HT1080 (cell line): ENCODE measurements around the gene TRAK1. TPM values are rescaled to one million over a fixed set of nuclear protein-coding genes. Genes with fewer than 3 reads are reported as not detected.
A peak's percentile ranks its signal among the peaks of the same experiment; 100 is the strongest.

Experiments used
- DNase-seq: peaks from one replicate; pipeline ENCODE4 v3.0.0-alpha.2; 2015; ENCODE audit warnings: low read depth
- total RNA-seq: library from RNA; depleted of rRNA; stranded (reverse); fragments of >200 nt; shearing (Covaris generic); gene quantifications from 2 replicates; pipeline ENCODE4 v1.2.3, GENCODE V29; 2014

The TRAK1 gene
- total RNA-seq, 1 experiment from 2014 or later, result 29.4 TPM

DNA sequence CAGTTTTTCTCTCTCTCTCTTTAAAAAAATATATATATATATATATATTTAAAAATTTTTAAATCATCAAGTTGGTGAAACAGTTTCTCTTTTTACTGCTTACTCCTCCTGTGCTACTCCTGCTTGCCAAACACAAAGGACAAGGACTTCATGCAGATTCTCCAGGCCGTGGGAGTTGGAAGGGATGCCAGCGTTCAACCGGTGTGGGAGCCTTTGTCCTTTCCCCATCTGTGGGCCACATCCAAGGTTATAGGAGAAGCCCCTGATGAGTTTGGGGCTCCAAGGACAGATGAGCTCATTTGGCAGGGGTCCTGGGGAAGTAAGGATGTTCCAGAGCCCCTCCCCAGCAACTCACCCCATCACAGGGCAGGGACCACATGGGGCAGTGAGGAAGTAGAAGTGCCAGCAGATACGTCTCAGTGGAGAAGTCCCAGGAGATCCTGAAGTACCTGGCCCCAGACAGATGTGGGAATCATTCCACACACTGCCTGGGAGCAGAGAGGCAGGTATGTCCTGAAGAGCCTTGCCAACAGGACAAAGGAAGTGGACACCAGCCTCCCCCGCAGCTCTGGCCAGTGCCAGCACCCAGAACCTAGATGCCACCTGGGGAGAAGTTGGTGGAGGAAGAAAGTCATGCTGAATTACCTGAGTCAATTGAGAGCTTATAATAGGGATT, 138.2 kb downstream of the TRAK1 start:
- DNase-seq, result no peak

DNA sequence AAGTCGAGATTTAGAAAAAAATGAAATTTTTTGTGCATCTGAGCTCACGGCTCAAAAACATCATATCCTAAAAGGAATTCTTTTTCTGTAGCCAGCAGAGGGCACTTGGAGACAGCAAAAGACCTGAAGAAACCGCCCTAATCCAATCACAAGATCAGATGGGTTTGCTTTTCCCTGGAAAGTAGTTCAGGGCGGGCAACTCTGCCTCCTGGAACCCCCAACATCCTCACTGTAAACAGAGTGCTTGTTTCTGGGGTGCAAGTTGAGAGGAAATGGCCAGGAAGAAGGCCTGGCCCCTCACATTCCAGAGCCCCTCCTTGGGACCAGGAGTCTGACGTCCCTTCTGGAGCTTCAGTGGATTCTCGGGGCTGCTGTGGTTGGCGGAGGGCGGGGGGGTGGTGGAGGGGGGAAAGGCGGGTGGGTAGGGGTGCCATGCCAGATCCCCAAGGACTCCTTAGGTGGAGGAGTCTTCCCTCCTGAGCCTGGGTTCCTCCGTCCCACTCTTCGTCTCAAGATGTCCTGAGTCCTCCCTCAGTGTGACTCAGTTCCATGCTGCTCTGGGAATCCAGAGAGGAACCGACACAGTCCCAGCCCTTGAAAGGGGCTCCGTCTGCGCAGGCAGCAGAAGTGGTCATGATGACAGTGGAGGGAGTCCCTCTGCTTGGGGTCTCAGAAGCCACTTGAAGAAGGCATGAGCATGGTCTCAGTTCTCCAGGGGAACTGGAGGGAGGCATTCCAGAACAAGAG, 139.0 kb downstream of the TRAK1 start:
- peak; percentile 66 for DNase-seq

DNA sequence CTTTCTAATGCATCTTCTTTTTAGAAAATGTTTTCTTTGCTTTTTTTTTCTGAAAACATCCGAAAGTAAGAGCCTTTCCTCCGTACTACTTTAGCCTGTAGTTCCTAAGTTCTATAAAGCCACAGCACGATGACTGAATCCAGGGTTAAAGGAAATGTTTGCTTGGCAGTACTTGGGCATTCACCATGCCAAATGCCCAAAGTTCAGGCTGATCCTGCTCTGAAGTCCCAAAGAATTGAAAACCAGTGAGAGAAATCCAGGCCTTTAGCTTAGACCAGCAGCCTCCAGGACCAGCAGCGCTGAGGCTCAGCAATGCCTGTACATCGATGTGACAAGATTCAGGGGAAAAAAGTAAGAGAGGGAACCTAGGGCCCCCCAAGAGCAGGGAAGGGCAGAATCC, 139.7 kb downstream of the TRAK1 start:
- DNase-seq, result no peak

DNA sequence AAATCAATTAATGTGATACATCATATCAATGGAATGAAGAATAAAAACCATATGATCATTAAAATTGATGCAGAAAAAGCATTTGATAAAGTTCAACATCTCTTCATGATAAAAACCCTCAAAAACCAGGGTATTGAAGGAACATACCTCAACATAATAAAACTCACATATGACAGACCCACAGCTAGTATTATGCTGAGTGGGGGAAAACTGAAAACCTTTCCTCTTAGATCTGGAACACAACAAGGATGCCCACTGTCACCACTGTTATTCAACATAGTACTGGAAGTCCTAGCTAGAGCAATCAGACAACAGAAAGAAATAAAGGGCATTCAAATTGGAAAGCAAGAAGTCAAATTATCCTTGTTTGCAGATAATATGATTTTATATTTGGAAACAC, 144.4 kb downstream of the TRAK1 start:
- DNase-seq, result no peak

DNA sequence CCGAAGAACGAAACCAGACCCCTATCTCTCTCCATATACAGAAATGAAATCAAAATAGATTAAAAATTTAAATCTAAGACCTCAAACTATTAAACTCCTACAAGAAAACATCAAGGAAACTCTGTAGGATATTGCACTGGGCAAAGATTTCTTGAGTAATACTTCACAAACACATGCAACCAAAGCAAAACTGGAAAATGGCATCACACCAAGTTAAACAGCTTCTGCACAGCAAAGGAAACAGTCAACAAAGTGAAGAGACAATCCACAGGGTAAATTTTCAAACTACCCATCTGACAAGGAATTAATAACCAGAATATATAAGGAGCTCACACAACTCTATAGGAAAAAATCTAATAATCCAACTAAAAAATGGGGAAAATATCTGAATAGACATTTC, 145.5 kb downstream of the TRAK1 start:
- DNase-seq, result no peak

DNA sequence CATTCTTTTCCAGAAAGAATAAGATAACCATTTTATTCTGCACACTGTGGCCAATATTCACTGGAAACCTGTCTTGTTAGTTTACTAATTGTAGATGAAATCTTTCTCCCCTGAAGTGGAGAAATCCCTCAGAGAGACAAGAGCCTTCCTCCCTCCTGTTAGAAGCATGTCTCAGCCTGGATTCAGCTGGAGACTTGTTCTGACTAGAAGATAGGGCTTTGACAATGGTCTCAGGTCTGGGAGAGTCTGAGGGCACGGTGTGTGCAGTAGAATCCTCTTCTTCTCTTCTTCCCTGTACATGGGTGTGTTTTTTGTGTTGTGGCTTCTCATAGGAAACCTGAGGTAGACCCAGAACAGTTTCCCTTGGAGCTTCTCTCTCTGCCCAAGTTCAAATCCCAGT, 154.9 kb downstream of the TRAK1 start:
- no peak for DNase-seq

DNA sequence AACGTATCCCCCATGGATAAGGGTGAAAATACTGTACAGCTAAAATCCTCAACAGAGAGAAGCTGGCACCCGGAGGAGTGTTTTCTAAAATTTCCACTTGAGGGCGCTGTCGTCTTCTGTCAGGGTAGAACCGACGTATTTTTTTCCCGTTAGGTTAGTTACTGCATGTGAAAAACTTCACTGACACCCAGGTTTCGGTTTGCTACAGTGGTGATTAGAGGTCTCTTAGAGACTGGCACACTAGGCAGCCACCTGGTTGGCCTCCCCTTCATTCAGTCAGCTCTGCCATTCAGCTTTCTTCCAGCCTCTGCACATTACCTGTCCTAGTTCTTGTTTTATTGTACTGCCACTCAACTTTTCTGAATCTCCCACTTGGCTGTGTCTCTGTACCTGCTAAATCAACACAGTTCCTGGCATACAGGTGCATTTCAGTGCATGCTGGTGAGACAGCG, 156.4 kb downstream of the TRAK1 start:
- DNase-seq, result peak; percentile 62

DNA sequence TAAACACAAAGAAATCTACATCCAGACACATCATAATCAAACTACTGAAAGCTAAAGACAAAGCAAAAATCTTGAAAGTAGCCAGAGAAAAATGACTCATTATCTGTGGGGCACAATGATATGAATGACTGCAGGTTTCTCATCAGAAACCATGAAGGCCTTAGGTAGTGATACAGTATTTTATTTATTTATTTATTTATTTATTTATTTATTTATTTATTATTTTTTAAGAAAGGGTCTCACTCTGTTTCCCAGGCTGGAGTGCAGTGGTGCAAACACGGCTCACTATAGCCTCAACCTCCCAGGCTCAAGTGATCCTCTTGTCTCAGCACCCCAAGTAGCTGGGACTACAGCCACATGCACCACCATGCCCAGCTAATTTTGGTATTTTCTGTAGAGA, 159.6 kb downstream of the TRAK1 start:
- DNase-seq, result no peak

DNA sequence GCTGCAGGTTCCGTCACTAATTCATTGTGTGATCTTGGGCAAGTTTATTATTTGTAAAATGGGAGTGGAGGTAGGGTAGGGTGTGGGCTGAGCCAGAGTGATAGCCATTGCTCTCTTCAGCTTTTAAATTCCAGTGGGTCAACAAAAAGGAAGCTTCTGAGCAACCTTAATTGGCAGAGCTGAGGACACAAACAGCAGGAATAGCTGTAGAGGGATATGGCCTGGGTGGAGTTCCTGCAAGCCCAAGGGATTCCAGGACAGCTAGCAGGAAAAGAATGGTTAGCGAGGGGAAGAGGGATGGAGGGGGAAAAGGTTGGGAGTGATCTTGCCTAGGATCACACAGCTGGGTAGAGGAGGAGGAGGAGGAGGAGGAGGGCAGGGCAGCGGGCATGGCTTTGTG, 163.4 kb downstream of the TRAK1 start:
- peak; percentile 12 for DNase-seq

DNA sequence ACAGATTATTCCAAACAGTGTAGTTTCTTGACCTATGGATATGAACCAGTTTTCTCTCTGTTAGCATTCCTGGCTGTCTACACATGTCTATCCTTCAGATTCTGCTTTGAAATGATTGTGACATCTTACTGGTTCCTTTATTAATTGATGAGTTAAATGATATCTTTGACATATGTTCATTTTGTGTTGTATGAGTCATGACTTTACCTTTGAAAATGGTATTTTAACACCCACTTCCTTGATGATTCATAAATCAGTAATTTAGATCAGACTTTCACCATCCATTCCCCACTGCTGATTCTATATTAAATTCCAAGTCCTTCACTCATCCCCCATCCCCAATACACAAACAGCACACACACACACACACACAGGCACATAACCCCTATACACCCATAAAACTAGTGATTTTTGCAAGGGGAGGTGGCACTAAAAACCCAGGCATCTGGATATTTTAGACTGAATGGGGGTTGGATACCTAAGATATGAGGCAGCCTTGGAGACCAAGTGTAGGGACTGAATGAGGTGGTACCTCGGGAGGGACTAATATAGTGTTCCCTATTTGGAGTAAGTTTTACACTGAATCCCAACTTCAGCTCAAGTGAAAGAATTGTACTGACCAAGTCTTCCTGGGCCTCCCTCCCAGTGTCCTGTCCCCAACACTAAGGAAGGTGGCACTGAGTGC, 165.1 kb downstream of the TRAK1 start:
- DNase-seq, result peak; percentile 89

DNA sequence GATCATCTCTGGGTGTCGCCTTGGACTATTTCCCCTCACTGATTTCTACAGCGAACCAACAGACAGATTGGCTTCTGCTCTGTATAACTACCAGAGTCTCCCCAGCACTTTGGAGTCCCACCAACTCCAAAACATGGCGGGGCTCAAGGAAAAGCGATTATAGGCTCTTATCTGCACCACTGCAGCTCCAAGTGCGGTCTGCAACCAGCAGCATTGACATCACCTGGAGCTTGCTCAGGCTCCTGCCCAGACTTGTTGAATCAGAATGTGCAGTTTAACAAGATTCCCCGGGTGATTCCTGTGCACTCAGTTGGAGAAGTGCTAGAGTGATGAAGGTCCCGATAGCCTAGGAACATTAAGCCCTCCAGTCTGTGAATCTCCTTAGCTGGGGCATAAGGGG, 165.8 kb downstream of the TRAK1 start:
- DNase-seq, result no peak

DNA sequence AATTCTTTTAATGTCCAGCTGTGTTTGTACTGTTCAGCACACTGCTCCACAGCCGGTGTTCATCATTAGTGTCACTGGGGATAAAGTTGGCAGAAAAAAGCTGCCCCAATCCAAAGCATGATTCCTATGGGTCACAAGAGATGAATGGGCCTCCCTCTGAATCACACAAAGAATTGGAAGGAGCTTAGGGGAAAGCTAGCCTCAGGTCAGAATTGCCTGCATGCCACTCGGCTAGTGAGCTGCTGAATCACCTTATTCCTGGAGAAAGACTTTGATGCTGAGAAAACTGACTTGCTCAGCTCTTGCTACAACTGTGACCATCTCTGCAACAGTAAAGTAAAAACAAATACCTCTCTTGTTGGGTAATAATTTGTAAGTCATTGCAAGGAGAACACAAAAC, 171.4 kb downstream of the TRAK1 start:
- peak; percentile 60 for DNase-seq

DNA sequence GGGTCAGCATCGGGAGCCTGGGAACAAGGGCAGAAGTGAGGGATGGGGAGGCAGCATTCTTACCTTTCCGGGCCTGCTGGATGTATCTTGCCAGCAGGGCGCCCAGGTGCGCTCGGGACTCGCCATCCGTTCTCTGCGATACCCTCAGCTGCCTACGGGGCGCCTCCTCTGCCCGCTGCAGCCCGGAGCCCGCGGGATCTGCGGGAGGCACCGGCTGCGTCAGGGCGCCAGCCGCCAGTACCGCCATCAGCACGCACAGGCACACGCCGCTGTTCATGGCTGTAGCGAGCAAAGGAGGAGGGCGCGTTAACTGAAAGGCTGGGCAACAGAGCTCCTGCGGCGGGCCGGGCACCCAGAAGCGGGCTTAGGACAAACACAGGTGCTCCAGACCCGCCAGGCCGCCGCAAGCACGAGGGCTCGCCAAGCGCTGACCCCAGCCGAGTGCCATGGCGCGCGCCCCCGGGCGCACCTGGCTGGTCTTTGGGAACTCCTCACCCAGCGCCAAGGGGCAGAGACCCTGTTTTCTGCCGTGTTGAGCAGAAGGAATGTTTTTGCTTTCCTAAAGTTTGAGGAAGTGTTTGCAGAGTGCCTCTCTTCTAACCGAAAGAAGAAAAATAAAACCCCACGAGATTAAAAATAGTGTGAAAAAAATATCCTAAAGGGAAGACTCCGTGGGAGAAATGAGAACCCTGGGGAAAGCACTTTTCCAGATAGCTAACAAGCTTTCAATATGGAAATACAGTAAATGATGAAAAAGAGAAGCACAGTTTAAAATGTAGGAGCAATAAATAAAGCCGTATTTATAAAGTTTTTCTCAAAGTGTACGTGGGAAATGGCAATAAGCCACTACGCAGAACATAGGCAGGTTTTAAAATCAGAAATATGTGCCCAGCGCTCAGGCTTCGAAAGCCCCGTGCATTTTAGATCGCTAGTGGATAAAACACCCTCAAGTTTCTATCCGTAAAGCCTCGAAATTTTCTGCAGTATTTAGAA, 172.5 kb downstream of the TRAK1 start:
- DNase-seq, result no peak

DNA sequence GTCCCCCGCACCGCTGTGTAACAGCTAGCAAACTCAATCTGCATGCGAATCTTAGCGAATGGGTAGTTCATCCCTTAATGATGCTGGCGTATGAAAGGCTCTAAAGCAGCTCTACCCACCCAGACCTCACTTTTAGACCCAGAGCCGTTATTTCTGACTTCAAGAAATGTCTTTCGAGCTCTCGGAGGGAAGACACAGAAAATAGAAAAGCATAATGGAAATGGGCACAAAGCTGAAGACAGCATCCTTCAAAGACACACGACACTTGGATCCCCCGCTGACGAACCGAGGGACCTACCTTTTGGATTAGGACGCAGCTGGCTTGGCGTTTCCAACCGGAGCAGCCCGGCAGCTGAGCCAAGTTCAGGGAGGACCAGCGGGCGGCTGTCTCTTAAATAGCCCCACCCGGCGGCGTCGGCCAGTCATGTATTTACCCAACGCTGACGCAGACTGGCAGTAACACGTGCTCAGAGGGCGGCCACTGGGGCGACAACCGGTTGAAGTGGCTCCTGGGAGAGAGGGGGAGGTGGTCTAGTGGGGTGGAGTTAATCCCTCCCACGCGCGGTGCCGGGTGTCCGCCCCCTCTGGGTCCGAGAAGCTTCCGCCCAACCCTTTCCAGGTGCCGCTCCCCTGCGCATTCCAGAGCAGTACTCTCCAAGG, 173.4 kb downstream of the TRAK1 start:
- peak; percentile 11 for DNase-seq

DNA sequence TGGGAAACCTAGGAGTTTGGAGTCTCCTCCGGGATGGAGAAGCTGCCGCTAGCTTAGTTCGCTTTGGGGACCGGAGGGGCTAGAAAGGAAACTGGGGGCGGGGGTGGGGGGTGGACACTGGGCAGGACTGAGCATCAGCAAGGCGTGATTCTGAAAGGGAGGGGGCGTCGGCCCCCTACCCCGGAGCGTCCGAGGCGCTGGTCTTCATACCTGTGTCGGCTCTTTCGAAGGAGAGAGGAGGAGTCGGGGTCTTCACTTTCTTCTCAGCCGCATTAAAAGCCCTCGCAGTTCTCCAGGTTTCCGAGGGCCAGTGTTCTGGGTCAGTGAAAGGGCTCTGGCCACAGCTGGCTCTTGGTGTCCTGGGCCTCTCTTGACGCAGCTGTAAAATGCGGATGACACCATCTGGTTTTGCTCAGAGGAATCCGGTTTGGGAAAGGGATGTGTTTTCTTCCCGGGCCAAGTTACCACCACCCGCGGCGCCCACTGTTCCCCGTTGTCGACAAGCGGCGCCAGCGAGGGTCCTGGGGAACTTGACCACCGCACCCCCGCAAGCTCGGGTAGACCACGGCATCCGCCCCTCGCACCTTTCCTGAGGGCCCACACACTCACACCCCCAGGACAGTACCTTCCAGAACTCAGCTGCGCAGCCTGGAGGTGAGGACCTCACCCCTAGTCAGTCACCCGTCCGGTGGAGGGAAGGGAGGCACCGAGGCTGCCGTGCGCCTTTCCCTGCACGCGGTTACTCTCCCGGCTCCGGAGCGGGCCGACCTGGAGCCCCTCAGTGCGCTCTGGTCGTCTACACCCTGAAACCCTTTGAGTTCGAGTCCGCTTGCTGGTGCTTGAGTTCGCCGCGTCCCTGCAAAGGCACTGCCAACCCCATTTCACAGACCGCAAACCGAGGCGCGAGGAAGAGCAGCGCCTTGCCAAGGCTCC, 174.2 kb downstream of the TRAK1 start:
- no peak for DNase-seq

DNA sequence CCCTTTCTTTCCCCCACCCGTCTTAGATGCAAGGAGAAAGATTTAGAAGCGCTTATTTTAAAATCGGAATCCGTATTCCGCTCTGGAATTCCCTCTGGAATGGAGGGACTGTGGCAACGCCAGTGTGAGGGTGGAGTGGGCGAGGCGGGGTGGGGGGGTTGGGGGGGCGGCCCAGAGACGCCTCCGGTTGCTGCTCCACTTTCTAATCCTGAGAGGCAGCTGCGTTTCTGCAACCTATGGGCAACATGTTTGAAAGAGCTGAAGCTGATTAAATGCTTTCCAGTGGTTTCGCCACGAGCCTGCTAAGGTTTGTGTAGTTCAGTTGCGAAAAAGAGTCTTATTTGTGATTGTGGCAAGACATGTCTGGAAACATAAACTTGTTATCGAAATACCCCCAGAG, 174.9 kb downstream of the TRAK1 start, which contains the start of gene CCK:
Gene CCK, minus strand, starts transcription at position 101 of the 400 bp plus-strand sequence. CDS start 2,555 bp downstream, outside the sequence.
- no peak for DNase-seq

DNA sequence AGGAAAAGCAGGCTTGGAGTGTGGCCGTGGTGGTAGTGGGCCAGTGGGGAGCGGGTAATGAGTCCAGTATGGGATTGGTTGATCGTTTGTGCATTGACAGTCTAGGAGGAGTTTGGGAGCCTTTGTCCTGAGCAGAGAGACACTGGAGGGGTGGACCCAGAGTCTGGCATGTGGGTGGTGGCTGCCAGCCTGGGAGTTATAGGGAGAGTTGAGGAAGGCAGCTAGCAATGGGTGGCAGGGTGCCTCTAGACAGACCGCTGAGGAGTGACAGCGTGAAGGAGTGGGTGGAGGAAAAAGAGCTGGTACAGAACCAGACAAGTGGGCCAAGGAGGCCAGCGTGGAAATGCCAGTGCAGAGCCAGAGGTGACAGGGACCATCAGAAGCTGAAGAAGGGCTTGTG, 176.7 kb downstream of the TRAK1 start:
- no peak for DNase-seq

DNA sequence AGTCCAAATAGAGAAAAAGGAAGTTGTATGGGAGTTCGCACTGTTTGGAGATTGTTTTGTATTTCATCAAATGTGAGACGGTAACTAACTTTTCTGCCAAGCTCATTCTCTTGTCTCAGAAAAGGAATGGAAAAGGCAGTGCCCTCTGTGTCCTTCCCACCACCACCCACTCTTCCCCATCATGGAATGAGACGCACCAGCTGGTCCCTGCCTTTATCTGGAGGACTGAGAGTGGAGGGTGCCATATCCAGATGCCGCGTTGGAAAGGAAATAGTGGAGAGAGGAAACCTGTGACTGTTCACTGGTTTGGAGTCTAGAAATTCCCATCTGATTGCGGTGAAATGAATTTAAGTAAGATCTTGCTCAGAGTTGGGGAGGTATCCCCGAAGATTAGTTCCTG, 178.5 kb downstream of the TRAK1 start:
- no peak for DNase-seq

DNA sequence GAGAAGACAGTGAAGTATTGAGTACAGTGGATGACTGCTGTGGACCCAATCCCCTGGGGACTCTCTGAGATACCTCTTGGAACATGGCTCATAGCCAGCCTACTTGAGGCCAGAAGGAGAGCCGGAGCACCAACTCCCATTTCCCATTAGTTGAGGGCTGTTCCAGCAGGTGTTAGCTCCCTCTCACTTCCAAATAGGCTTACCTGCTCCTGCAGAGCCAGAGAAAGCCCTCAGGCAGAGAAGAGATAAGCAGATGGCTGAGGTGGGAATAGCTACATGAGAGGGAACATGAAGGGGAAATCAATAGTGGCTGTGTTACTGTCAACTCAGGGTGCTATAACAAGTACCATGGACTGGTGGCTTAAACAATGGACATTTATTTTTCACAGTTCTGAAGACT, 179.4 kb downstream of the TRAK1 start:
- no peak for DNase-seq
